GM21515 (cell line): ENCODE data around the gene LRIF1.
"Not testable (repeated sequence)": the region's sequence is repeated elsewhere in the genome, so short reads cannot be mapped to it uniquely, and the experiment has no call there.

ENCODE experiments used
- ATAC-seq: cut with Tn5 transposase; IDR thresholded peaks from one replicate; pipeline ENCODE4 v1.9.1; 2021; ENCODE audit not compliant: unreplicated experiment

Gene LRIF1

GRCh38 chr1:110963691-110964454, at the start of gene LRIF1:
LRIF1 (minus strand) TSS chr1:110963922; CDS start chr1:110963688, 234 bp downstream.
- peak; percentile 97 for ATAC-seq

- ATAC-seq = no peak
Measured at GRCh38 chr1:111008031-111008430, 44.3 kb upstream of the LRIF1 start.

- no peak for ATAC-seq
Measured at GRCh38 chr1:111006556-111006955, 42.8 kb upstream of the LRIF1 start.

GRCh38 chr1:110999607-111000006, 35.9 kb upstream of the LRIF1 start:
- ATAC-seq = not testable (repeated sequence)

GRCh38 chr1:110992329-110992728, 28.6 kb upstream of the LRIF1 start:
- ATAC-seq = not testable (repeated sequence)

- not testable (repeated sequence) for ATAC-seq
Measured at GRCh38 chr1:110991295-110991694, 27.6 kb upstream of the LRIF1 start.

GRCh38 chr1:110990541-110990940, 26.8 kb upstream of the LRIF1 start:
- ATAC-seq = no peak

- no peak for ATAC-seq
Measured at GRCh38 chr1:110986407-110986891, 22.7 kb upstream of the LRIF1 start.

GRCh38 chr1:110982320-110982719, 18.6 kb upstream of the LRIF1 start:
- no peak for ATAC-seq

- no peak for ATAC-seq
Measured at GRCh38 chr1:110979154-110979553, 15.4 kb upstream of the LRIF1 start.

- no peak for ATAC-seq
Measured at GRCh38 chr1:110976089-110976488, 12.4 kb upstream of the LRIF1 start.

GRCh38 chr1:110975265-110975664, 11.5 kb upstream of the LRIF1 start:
- ATAC-seq = no peak

- ATAC-seq = no peak
Measured at GRCh38 chr1:110967256-110967655, 3.5 kb upstream of the LRIF1 start.

GRCh38 chr1:110964455-110964903, 757 bp upstream of the LRIF1 start:
- no peak for ATAC-seq

- ATAC-seq = peak; percentile 32
Measured at GRCh38 chr1:110962892-110963690, 631 bp downstream of the LRIF1 start.

GRCh38 chr1:110961902-110962301, 1.8 kb downstream of the LRIF1 start:
- ATAC-seq = no peak

- ATAC-seq = no peak
Measured at GRCh38 chr1:110960777-110961420, 2.8 kb downstream of the LRIF1 start.

GRCh38 chr1:110957798-110958197, 5.9 kb downstream of the LRIF1 start:
- ATAC-seq = no peak

GRCh38 chr1:110956586-110956985, 7.1 kb downstream of the LRIF1 start:
- no peak for ATAC-seq

- ATAC-seq = no peak
Measured at GRCh38 chr1:110953031-110953430, 10.7 kb downstream of the LRIF1 start.

GRCh38 chr1:110952031-110952430, 11.7 kb downstream of the LRIF1 start:
- ATAC-seq = no peak
